IPS DF 6.9 (cell line): Measurements from ENCODE around the gene FOXL3.
"Not testable (repeated sequence)": the region's sequence is repeated elsewhere in the genome, so short reads cannot be mapped to it uniquely, and the experiment has no call there.

Source experiments
- DNase-seq: peaks from one replicate; pipeline ENCODE4 v3.0.0-alpha.2; 2013; ENCODE audit warnings: low read depth, low spot score
- H3K27ac ChIP-seq: one replicate; pipeline ENCODE4 v1.5.1; 2013; ENCODE audit warnings: low read length, control low read depth
- H3K27me3 ChIP-seq: 2 replicates; pipeline ENCODE4 v1.6.1; 2013; ENCODE audit warnings: mild to moderate bottlenecking, low read length; ENCODE audit not compliant: control insufficient read depth, insufficient read depth
- H3K36me3 ChIP-seq: 2 replicates; pipeline ENCODE4 v1.6.1; 2013; ENCODE audit warnings: low read length; ENCODE audit not compliant: control insufficient read depth, insufficient read depth
- H3K4me1 ChIP-seq: 2 replicates; pipeline ENCODE4 v1.6.1; 2013; ENCODE audit warnings: low read length; ENCODE audit not compliant: control insufficient read depth, insufficient read depth
- H3K4me3 ChIP-seq: 2 replicates; pipeline ENCODE4 v1.5.1; 2013; ENCODE audit warnings: mild to moderate bottlenecking, low read length
- H3K9me3 ChIP-seq: 2 replicates; pipeline ENCODE4 v1.6.1; 2013; ENCODE audit warnings: low read length, inconsistent platforms; ENCODE audit not compliant: control insufficient read depth, insufficient read depth
- WGBS: extraction: QIAGEN DNeasy Blood & Tissue Kit; methylation state at CpG from one replicate; pipeline ENCODE4 v1.1.7; 2013; ENCODE audit warnings: mixed read lengths, missing lambda C conversion rate; ENCODE audit not compliant: insufficient read length, insufficient coverage; 5-methylcytosine and 5-hydroxymethylcytosine counted together

FOXL3 gene

GRCh38 chr7:332646-333392 is 42.8 kb downstream of the FOXL3 start:
- peak; percentile 64 for DNase-seq
- Histone ChIP-seq H3K36me3 (no peaks in the 10 kb centered on the region; the same call in 1 of the 2 replicates), H3K4me3 (peak overlapping the region; percentile 30; the same call in 1 of the 2 replicates), H3K4me1 (no peaks in the 10 kb centered on the region), H3K9me3 (no peaks in the 10 kb centered on the region), H3K27ac (no peak overlapping the region), H3K27me3 (no peaks in the 10 kb centered on the region)
- no CpG with 5 or more reads among the region's 57 CpGs for WGBS

- Histone ChIP-seq H3K4me1 (no peaks in the 10 kb centered on the region), H3K36me3 (no peaks in the 10 kb centered on the region), H3K4me3 (no peak overlapping the region), H3K27me3 (no peaks in the 10 kb centered on the region), H3K9me3 (no peaks in the 10 kb centered on the region), H3K27ac (no peak overlapping the region)
- DNase-seq: no peak
- WGBS: no CpG with 5 or more reads among the region's 17 CpGs
Observed at GRCh38 chr7:333393-333764, 43.4 kb downstream of the FOXL3 start.

- Histone ChIP-seq H3K27me3 (no peaks in the 10 kb centered on the region), H3K9me3 (no peaks in the 10 kb centered on the region), H3K4me1 (no peaks in the 10 kb centered on the region), H3K36me3 (no peaks in the 10 kb centered on the region), H3K4me3 (no peak overlapping the region), H3K27ac (no peak overlapping the region)
- no peak for DNase-seq
- WGBS: no CpG with 5 or more reads among the region's 16 CpGs
Observed at GRCh38 chr7:334618-335357, 44.8 kb downstream of the FOXL3 start.

- H3K9me3 ChIP-seq: no peaks in the 10 kb centered on the region
- H3K4me1 ChIP-seq: no peaks in the 10 kb centered on the region
- H3K4me3 ChIP-seq: no peak overlapping the region
- no CpG with 5 or more reads among the region's 11 CpGs for WGBS
- no peaks in the 10 kb centered on the region for H3K36me3 ChIP-seq
- H3K27me3 ChIP-seq: no peaks in the 10 kb centered on the region
- no peak for DNase-seq
- no peak overlapping the region for H3K27ac ChIP-seq
Observed at GRCh38 chr7:335358-336148, 45.6 kb downstream of the FOXL3 start.

- not testable (repeated sequence) for H3K4me1 ChIP-seq
Observed at GRCh38 chr7:336149-336533, 46.2 kb downstream of the FOXL3 start.

GRCh38 chr7:336810-337566 is 47.0 kb downstream of the FOXL3 start:
- Histone ChIP-seq H3K4me1 (no peaks in the 10 kb centered on the region), H3K27me3 (no peaks in the 10 kb centered on the region), H3K36me3 (no peaks in the 10 kb centered on the region), H3K4me3 (no peak overlapping the region), H3K9me3 (no peaks in the 10 kb centered on the region), H3K27ac (no peak overlapping the region)
- no peak for DNase-seq
- WGBS: no CpG with 5 or more reads among the region's 34 CpGs

More at GRCh38 chr7:336149-336533, 46.2 kb downstream of the FOXL3 start:
- H3K36me3 ChIP-seq, H3K4me3 ChIP-seq, H3K27ac ChIP-seq, DNase-seq, H3K27me3 ChIP-seq, H3K9me3 ChIP-seq: not testable (repeated sequence)
- WGBS: no CpG with 5 or more reads among the region's 25 CpGs

- H3K4me1 ChIP-seq: no peaks in the 10 kb centered on the region
- H3K27ac ChIP-seq: no peak overlapping the region
- no peak overlapping the region for H3K4me3 ChIP-seq
- WGBS: no CpG with 5 or more reads among the region's 17 CpGs
- H3K36me3 ChIP-seq: no peaks in the 10 kb centered on the region
- no peaks in the 10 kb centered on the region for H3K27me3 ChIP-seq
- H3K9me3 ChIP-seq: no peaks in the 10 kb centered on the region
- no peak for DNase-seq
Observed at GRCh38 chr7:337567-337951, 47.6 kb downstream of the FOXL3 start.

GRCh38 chr7:338295-339061 is 48.5 kb downstream of the FOXL3 start:
- Histone ChIP-seq H3K4me1 (no peaks in the 10 kb centered on the region), H3K9me3 (no peaks in the 10 kb centered on the region), H3K27ac (no peak overlapping the region), H3K4me3 (no peak overlapping the region), H3K27me3 (no peaks in the 10 kb centered on the region), H3K36me3 (no peaks in the 10 kb centered on the region)
- no peak for DNase-seq
- no CpG with 5 or more reads among the region's 31 CpGs for whole genome bisulfite sequencing

GRCh38 chr7:339062-339342 is 49.0 kb downstream of the FOXL3 start:
- no CpG with 5 or more reads among the region's 3 CpGs for WGBS
- no peaks in the 10 kb centered on the region for H3K36me3 ChIP-seq
- H3K9me3 ChIP-seq: no peaks in the 10 kb centered on the region
- H3K4me3 ChIP-seq: no peak overlapping the region
- DNase-seq: no peak
- H3K4me1 ChIP-seq: no peaks in the 10 kb centered on the region
- H3K27me3 ChIP-seq: no peaks in the 10 kb centered on the region
- H3K27ac ChIP-seq: no peak overlapping the region
